Spleen (tissue), 11 donors: ENCODE data around the gene PLK5. TPM values are rescaled to one million over a fixed set of nuclear protein-coding genes. Genes with fewer than 3 reads are reported as not detected.

Experiments used
- DNase-seq: peaks from one replicate; pipeline ENCODE4 v3.0.0-alpha.2; 2020
- H3K27ac ChIP-seq, 8 donors: fragments of 200-600 bp; sonication (generic) in 7 of 8; 1 replicate in 4 of 8; 2 replicates in 4 of 8; pipeline versions ENCODE4 v1.5.0 to v1.8.0; 2016 to 2021; ENCODE audit warnings: inconsistent platforms in 4 of 8, mild to moderate bottlenecking in 4 of 8, moderate library complexity in 1 of 8
- H3K27me3 ChIP-seq, 7 donors: fragments of 200-600 bp; sonication (generic) in 6 of 7; replicated peaks in 1 of 7; 1 replicate in 4 of 7; 2 replicates in 3 of 7; pipeline versions ENCODE4 v1.5.0 to v1.8.0; 2016 to 2021; ENCODE audit warnings: inconsistent platforms in 3 of 7, mild to moderate bottlenecking in 1 of 7
- H3K36me3 ChIP-seq, 6 donors: fragments of 200-600 bp; sonication (generic) in 5 of 6; 1 replicate in 4 of 6; 2 replicates in 2 of 6; pipeline versions ENCODE4 v1.5.0 to v1.8.0; 2016 to 2021; ENCODE audit warnings: inconsistent platforms in 2 of 6
- H3K4me1 ChIP-seq, 6 donors: fragments of 200-600 bp; sonication (generic) in 5 of 6; 1 replicate in 3 of 6; 2 replicates in 3 of 6; pipeline versions ENCODE4 v1.5.0 to v1.8.0; 2016 to 2021; ENCODE audit warnings: inconsistent platforms in 3 of 6
- H3K4me3 ChIP-seq, 8 donors: fragments of 200-600 bp; sonication (generic) in 7 of 8; 1 replicate in 4 of 8; 2 replicates in 4 of 8; pipeline versions ENCODE4 v1.5.0 to v1.8.0; 2016 to 2021; ENCODE audit warnings: inconsistent platforms in 4 of 8, mild to moderate bottlenecking in 4 of 8, moderate library complexity in 2 of 8
- H3K9me3 ChIP-seq, 8 donors: fragments of 200-600 bp; sonication (generic) in 7 of 8; 1 replicate in 4 of 8; 2 replicates in 4 of 8; pipeline versions ENCODE4 v1.5.0 to v1.8.0; 2016 to 2021; ENCODE audit warnings: inconsistent platforms in 4 of 8
- CTCF ChIP-seq, 11 experiments: fragments of 200-600 bp in 7 of 11; fragments of 450-650 bp in 4 of 11; sonication (generic) in 4 of 11; IDR thresholded peaks in 8 of 11; conservative IDR thresholded peaks in 3 of 11; 1 replicate in 7 of 11; 2 replicates in 4 of 11; pipeline versions ENCODE4 v1.4.0 to v1.8.0; 2016 to 2021; ENCODE audit warnings: antibody characterized with exemption in 11 of 11, inconsistent platforms in 4 of 11, mild to moderate bottlenecking in 1 of 11
- POLR2A ChIP-seq, 3 donors: fragments of 450-650 bp; IDR thresholded peaks; one replicate each; pipeline ENCODE4 v1.5.1; 2017; ENCODE audit warnings: antibody characterized with exemption in 3 of 3, mild to moderate bottlenecking in 1 of 3
- POLR2AphosphoS5 ChIP-seq, 3 donors: sonication (generic); formaldehyde crosslinking; IDR thresholded peaks; one replicate each; pipeline ENCODE4 v1.5.1; 2017; ENCODE audit warnings: antibody characterized with exemption in 3 of 3
- WGBS, 5 donors: extraction: QIAGEN DNeasy Blood & Tissue Kit in 3 of 5; methylation state at CpG; one replicate each; pipeline versions ENCODE4 v1.1.5 to v1.1.7; 2013 to 2018; 5-methylcytosine and 5-hydroxymethylcytosine counted together
- intact Hi-C: fragments of 100-400 bp; cut with DNase I; formaldehyde crosslinking; loops from one replicate; pipeline ENCODE4 v1.15.0; 2023; ENCODE audit warnings: low total_unique reads
- polyA plus RNA-seq, 3 donors: library from polyadenylated mRNA; stranded (reverse); fragments of 200-250 nt; gene quantifications; one replicate each; pipeline ENCODE4 v1.2.1, GENCODE V29; 2013
- total RNA-seq, 7 donors: library from RNA; depleted of rRNA in 3 of 7; stranded (reverse); fragments of >200 nt in 3 of 7; fragmentation: NEBNext Ultra II Directional in 4 of 7; extraction: Animal tissue kit (Norgen Biotek cat#: 25700) in 4 of 7; gene quantifications; one replicate each; pipeline versions ENCODE4 v1.1.0 to v1.2.1, GENCODE V29; 2016 to 2021
- donor health status: healthy with polysubstance abuse.
- donor health status: DM: no; HTN: no; CAD: no; lungs with moderate emphysema.
- donor health status: DM: no; HTN: no; CAD: no.
- donor health status: Bipolar disorder and iron deficiency.
- donor health status: healthy.
- donor health status: DM: no; HTN: no; CAD: no.
- donor health status: DM: yes; HTN: yes; CAD: no.

The PLK5 gene
- total and polyA plus RNA-seq, 10 donors = 0.04 to 0.06 (median 0.06) TPM; not detected in 7

GRCh38 chr19:1540365-1540925, 16.6 kb downstream of the PLK5 start:
- intact Hi-C loops = no loop called here
- peaks cover 0 to 94% (median 23%) of the 10 kb centered on the region in 7 donors for H3K27me3 ChIP-seq
- 36 to 49% (median 38%) methylated on average over 17 of the region's 17 CpGs for WGBS, 5 donors
- peaks cover 0 to 4% (median 0%) of the 10 kb centered on the region in 8 donors for H3K9me3 ChIP-seq
- no peaks in the 10 kb centered on the region for H3K4me1 ChIP-seq
- TF ChIP-seq CTCF (IDR thresholded peaks at IDR 0.05 in 8 of 11, conservative IDR thresholded peaks at IDR 0.05 in 3 of 11) (no peak), POLR2AphosphoS5 (IDR thresholded peaks at IDR 0.05) (no peak), POLR2A (IDR thresholded peaks at IDR 0.05) (no peak)
- no peaks in the 10 kb centered on the region for H3K36me3 ChIP-seq
- no peak for DNase-seq
- H3K4me3 ChIP-seq = no peak overlapping the region
- no peak overlapping the region for H3K27ac ChIP-seq

GRCh38 chr19:1549332-1549945, 25.6 kb downstream of the PLK5 start:
- no peak overlapping the region for H3K4me3 ChIP-seq
- H3K27ac ChIP-seq = no peak overlapping the region
- WGBS, 5 donors = 79 to 87% (median 84%) methylated on average over 4 of the region's 4 CpGs
- intact Hi-C loops = loop anchor here (5.0 kb wide), 1 partner anchor 123 kb away; no protein-coding TSS in a partner anchor
- peaks cover 0 to 61% (median 7%) of the 10 kb centered on the region in 7 donors for H3K27me3 ChIP-seq
- H3K36me3 ChIP-seq = no peaks in the 10 kb centered on the region
- no peaks in the 10 kb centered on the region for H3K9me3 ChIP-seq
- DNase-seq = no peak
- TF ChIP-seq POLR2A (IDR thresholded peaks at IDR 0.05) (no peak), CTCF (IDR thresholded peaks at IDR 0.05 in 8 of 11, conservative IDR thresholded peaks at IDR 0.05 in 3 of 11) (no peak), POLR2AphosphoS5 (IDR thresholded peaks at IDR 0.05) (no peak)
- H3K4me1 ChIP-seq = peaks cover 0 to 9% (median 5%) of the 10 kb centered on the region in 6 donors

GRCh38 chr19:1551068-1552040, 27.5 kb downstream of the PLK5 start:
- TF ChIP-seq CTCF (IDR thresholded peaks at IDR 0.05 in 8 of 11, conservative IDR thresholded peaks at IDR 0.05 in 3 of 11) = no peak
- no peak for TF ChIP-seq POLR2A (IDR thresholded peaks at IDR 0.05)
- TF ChIP-seq POLR2AphosphoS5 (IDR thresholded peaks at IDR 0.05) = no peak
- peaks cover 0 to 3% (median under 1%) of the 10 kb centered on the region in 6 donors for H3K4me1 ChIP-seq
- no peaks in the 10 kb centered on the region for H3K9me3 ChIP-seq
- WGBS, 5 donors = 75 to 89% (median 85%) methylated on average over 17 of the region's 17 CpGs
- peaks cover 0 to 41% (median under 1%) of the 10 kb centered on the region in 7 donors for H3K27me3 ChIP-seq
- no peak overlapping the region for H3K27ac ChIP-seq
- peaks cover 0 to 14% (median 0%) of the 10 kb centered on the region in 6 donors for H3K36me3 ChIP-seq
- no peak for DNase-seq
- intact Hi-C loops = no loop called here
- H3K4me3 ChIP-seq = no peak overlapping the region
